ENCODE results near the gene SYNE1. TPM values are rescaled to one million over a fixed set of nuclear protein-coding genes. Genes with fewer than 3 reads are reported as not detected.

SYNE1 gene
- total and polyA plus RNA-seq, 2 of the 8 experiments (the other 6 are each of a cell fraction or from before 2014, with no cell fraction given), result 2.8 to 5.5 TPM

DNA sequence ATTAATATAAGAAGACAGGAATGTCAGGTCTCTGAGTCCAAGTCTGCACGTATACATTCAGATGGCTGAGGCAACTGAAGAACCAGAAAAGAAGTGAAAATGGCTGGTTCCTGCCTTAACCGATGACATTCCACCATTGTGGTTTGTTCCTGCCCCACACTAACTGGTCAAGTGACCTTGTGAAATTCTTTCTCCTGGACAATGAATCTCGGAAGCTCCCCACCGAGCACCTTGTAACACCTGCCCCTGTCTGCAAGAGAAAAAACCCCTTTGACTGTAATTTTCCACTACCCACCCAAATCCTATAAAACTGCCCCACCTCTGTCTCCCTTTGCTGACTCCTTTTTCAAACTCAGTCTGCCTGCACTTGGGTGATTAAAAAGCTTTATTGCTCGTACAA, 140.4 kb downstream of the SYNE1 start:
- Histone ChIP-seq H4K91ac (replicated peaks; ENCODE audit: insufficient read length, low read length) (no peak overlapping the region), H2BK5ac (ENCODE audit: low read depth, low read length) (no peak overlapping the region), H3K4me1 (replicated peaks in 1 of 4; ENCODE audit: control insufficient read depth in 3 of 4, insufficient read depth in 4 of 4, low read length in 3 of 4) (no peaks in the 10 kb centered on the region), H4K8ac (ENCODE audit: extremely low read depth, insufficient read depth, low read length) (no peak overlapping the region), H3K23me2 (ENCODE audit: low read depth, low read length) (no peaks in the 10 kb centered on the region), H4K5ac (ENCODE audit: insufficient read length, low read depth, low read length) (no peak overlapping the region), H3K4ac (replicated peaks; ENCODE audit: insufficient read length, low read depth, low read length) (no peak overlapping the region), H2AK5ac (ENCODE audit: low read depth, low read length) (no peak overlapping the region), H3K79me2 (ENCODE audit: control insufficient read depth in 1 of 2, insufficient read depth in 2 of 2, low read length in 2 of 2) (no peaks in the 10 kb centered on the region), H2BK15ac (ENCODE audit: low read length) (no peak overlapping the region), H2BK20ac (ENCODE audit: low read length) (no peak overlapping the region), H3K14ac (ENCODE audit: insufficient read length) (no peak overlapping the region), H3K9me3 (ENCODE audit: insufficient read depth in 2 of 2, low read depth in 1 of 2, low read length in 1 of 2) (no peaks in the 10 kb centered on the region), H3K18ac (ENCODE audit: extremely low read depth, low read length) (no peak overlapping the region), H3K79me1 (ENCODE audit: low read depth, low read length) (no peaks in the 10 kb centered on the region), H3K4me3 (ENCODE audit: extremely low read depth in 1 of 4, insufficient read depth in 2 of 4, low read depth in 3 of 4, low read length in 4 of 4) (no peak overlapping the region), H3K36me3 (ENCODE audit: control insufficient read depth in 2 of 4, insufficient read depth in 4 of 4, low read length in 3 of 4) (no peaks in the 10 kb centered on the region), H3K27ac (ENCODE audit: low read depth, low read length) (no peak overlapping the region), H2BK120ac (replicated peaks; ENCODE audit: low read depth, low read length) (no peak overlapping the region), H4K20me1 (replicated peaks in 1 of 2; ENCODE audit: control insufficient read depth in 1 of 2, insufficient read depth in 2 of 2, low read length in 2 of 2) (no peaks in the 10 kb centered on the region), H2BK12ac (ENCODE audit: low read depth, low read length) (no peak overlapping the region), H3K27me3 (replicated peaks in 1 of 4; ENCODE audit: control insufficient read depth in 3 of 4, extremely low read depth in 1 of 4, insufficient read depth in 3 of 4, low read length in 3 of 4) (no peaks in the 10 kb centered on the region), H3K23ac (ENCODE audit: insufficient read length) (no peak overlapping the region), H3K4me2 (ENCODE audit: insufficient read depth in 1 of 2, low read depth in 2 of 2, low read length in 2 of 2) (no peak overlapping the region), H3K9ac (replicated peaks in 1 of 4; ENCODE audit: extremely low read depth in 1 of 4, low read depth in 3 of 4, low read length in 3 of 4) (no peak overlapping the region), H2AFZ (ENCODE audit: low read length) (no peak overlapping the region), H3K56ac (replicated peaks; ENCODE audit: insufficient read length, low read depth, low read length) (no peak overlapping the region)
- ChIA-PET POLR2A (ENCODE audit: partially characterized antibody) (no interaction called here), CTCF (ENCODE audit: partially characterized antibody) (interaction anchor here (1.3 to 4.6 kb wide), 2 partner anchors 10 to 11 kb away, joined by 3 to 20 read pairs; no protein-coding TSS in a partner anchor)
- DNase-seq (ENCODE audit: low read depth in 1 of 2, low spot score in 2 of 2), result no peak
- no peak for FAIRE-seq
- WGBS, 2 experiments (ENCODE audit: extremely low coverage in 1 of 2, insufficient coverage in 1 of 2, insufficient read length in 1 of 2, insufficient replicate concordance in 2 of 2, low coverage in 1 of 2, low lambda C conversion rate in 2 of 2, missing lambda C conversion rate in 1 of 2), result 92% methylated on average over 5 of the region's 5 CpGs; no CpG with 5 or more reads in 1 of the 2 experiments
- TF ChIP-seq NRF1 (IDR thresholded peaks at IDR 0.05; ENCODE audit: low read depth, low read length), result no peak
- TF ChIP-seq HDAC2 (IDR thresholded peaks at IDR 0.05; ENCODE audit: borderline replicate concordance in 1 of 2, low read depth in 2 of 2, low read length in 2 of 2), result no peak

Data from H1 (cell line).